DMS79 treated with DMSO at 0.1 percent for 48 hours (cell line): ENCODE measurements around the gene BPIFB1.

Experiments used
- DNase-seq: peaks from one replicate; lab custom pipeline; 2025; lab: John Stamatoyannopoulos, UW

Gene BPIFB1

DNA sequence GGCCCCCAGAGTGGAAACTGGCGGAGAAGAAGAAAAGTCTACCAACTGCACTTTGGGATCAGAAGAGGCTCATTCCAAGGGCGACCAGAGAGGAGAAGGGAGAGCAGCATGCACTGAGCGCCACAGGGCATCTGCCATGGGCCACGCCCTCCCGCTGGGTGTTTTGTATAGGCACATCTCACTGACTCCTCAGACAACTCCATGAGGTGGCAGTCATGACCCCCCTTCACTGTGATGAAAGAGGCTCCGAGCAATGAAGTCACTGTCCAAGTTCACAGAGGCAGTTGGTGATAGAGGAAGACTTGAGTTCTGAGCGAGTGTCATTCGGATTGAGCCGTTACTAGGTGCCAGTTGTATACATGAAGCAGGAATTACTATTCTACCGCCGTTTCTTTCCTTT is 15.4 kb downstream of the BPIFB1 start:
- DNase-seq, result no peak

DNA sequence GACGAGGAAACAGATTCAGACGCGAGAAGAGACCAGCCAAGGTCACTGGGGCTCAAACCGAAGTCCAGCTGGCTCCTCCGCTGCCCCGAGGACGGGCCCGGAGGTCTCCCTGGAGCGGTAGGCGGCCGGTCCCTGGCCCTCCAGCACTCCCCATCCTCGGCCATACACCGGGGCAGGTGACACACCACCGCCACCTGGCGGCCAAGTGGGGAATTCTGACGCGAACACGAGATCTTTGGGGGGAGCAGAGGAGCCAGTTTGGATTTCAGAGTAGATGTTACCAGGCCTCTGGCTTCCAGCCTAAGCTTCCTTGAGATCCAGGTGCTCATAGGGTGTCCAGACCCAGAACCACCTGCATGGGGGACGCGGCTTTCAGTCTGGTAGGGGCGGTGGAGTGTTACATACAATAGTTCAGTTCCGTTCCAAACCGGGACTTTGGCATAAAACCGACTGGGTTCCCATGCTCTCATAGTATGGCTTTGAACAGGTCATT is 16.1 kb downstream of the BPIFB1 start:
- peak; percentile 41 for DNase-seq

DNA sequence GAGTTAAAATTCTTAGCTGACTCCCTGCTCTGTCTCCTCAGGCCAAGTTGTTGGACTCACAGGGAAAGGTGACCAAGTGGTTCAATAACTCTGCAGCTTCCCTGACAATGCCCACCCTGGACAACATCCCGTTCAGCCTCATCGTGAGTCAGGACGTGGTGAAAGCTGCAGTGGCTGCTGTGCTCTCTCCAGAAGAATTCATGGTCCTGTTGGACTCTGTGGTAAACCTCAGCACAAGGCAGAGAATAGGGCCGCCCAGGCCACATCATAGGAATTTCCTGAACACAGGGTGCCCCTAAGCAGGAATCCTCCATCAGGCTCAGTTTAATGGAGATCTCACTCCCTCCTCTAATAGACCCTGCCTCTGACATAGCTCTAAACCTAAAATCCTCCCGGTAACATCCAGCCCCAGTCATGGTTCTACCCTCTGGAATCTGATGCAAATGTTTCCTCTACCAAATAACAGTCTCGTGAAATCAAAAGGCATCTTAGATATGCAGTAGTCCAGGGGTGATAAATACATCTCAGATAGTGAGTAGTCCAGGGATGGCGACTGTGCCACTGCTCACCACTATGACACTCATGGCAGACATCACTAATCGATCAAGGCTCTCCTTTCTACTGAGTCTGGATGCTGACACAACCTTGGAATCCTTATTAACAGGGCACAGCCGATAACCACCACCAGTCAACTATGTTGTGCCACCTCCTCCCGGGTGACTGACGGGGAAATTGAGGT is 18.3 kb downstream of the BPIFB1 start:
- no peak for DNase-seq

DNA sequence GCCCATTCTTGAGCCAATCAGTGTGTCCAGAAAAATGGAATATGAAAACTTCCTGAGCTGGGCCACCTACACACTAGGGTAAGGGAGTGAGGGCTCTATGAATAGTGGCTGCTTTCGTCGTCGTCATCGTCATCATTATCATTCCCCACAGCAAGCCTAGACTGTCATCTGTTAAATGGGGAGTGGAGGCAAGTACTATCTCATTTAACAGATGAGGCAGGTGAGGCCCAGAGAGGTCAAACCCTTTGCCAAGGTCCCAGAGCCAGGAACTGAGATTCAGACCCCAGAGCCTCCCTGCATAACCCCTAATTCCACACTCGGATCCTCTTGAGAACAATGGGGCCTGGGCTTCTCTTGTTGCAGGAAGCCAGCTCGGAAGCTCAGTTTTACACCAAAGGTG is 20.6 kb downstream of the BPIFB1 start:
- DNase-seq, result no peak

DNA sequence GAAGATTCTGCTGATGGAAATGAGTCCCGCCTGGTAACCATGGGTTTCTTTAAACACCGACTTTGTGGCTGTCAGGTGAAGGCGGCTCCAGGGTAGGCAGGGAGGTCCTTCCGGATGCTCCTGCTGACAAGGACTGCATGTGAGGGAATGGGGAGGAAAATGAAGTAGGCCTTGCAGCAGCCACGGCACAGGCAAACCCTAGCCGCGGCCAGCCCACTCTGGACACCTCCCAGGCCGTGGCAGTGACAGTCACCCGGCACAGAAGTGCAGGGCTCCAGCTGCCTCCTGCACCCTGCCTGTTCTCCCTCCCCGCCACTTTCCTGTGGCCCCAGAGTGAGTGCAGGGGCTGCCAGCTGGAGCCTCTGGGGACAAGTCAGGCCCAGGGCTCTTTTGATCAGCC is 21.0 kb downstream of the BPIFB1 start:
- no peak for DNase-seq

DNA sequence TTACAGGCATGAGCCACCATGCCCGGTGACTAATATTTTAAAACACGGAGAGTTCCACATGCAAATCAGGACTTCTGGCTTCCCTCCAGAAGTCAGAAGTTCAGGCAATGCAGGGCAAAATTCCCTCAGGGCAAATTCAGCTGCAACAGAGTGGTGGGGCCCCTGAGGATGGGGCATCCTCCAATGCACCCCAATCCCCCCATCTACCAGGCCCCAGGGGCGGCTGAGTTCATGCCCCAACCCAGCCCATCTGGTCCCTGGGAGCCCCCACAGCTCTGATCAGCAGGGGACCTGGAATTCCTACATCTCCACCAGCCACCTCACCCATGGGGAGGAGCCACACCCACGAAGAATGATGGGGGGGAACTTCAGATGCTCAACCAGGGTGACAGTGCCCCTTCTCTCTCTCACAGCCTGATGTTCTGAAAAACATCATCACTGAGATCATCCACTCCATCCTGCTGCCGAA is 22.6 kb downstream of the BPIFB1 start:
- no peak for DNase-seq

DNA sequence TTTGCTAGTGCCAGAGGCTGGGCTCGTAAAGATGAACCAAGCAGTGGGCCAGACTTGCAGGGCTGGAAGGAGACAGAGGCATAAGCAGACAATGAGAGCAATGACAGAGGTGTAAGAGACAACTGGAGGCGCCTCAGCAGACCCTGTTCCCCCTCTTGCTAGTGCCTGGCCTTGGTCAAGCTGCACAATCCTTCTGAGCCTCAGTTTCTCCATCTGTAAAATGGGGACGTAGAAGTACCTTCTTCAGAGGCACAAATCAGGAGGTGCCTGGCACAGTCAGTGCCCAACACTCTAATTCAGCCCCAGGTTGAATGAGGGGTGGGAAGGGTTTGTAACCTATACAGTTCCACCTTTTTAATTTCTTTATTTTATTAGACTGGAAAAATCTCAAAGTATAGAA is 23.2 kb downstream of the BPIFB1 start:
- DNase-seq, result no peak

DNA sequence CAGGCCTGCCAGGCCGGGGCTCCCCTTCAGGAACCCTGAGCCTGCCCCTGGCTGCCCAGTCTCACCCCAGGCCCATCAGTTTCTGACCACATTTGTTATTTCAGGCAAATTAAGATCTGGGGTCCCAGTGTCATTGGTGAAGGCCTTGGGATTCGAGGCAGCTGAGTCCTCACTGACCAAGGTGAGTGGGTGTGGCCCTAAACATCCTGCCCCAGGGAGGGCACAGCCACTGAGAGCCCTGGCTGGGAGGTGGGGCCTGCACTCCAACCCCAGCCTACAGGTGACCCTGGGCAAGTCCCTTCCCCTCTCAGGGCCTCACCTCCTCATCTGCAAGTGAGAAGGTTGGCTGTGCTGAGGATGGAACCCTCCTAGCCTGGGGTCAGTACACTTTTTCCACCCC is 23.8 kb downstream of the BPIFB1 start:
- no peak for DNase-seq

DNA sequence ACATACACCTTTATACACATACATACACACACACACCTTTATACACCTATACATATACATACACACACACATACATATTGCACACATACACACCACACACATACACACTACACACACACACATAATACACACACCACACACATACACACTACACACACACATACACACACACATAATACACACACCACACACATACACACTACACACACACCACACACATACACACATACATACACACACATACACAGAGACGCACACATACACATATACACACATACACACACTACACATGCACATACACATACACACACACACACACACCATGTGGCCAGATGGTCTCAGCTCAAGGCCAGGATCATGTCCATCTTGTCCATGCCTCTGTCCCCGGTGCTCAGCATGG is 25.7 kb downstream of the BPIFB1 start:
- no peak for DNase-seq

DNA sequence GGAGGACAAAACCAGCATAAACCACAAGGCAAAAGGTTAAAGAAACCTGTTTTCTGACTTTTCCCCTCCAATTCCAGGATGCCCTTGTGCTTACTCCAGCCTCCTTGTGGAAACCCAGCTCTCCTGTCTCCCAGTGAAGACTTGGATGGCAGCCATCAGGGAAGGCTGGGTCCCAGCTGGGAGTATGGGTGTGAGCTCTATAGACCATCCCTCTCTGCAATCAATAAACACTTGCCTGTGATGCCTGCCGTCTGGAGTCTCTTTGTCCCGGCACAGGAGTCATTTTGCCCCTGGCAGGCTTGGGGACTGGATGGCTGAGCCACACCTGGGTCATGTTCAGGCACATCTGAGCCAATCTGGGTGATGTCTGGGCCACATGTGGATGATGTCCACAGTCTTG is 26.6 kb downstream of the BPIFB1 start:
- peak; percentile 2 for DNase-seq

DNA sequence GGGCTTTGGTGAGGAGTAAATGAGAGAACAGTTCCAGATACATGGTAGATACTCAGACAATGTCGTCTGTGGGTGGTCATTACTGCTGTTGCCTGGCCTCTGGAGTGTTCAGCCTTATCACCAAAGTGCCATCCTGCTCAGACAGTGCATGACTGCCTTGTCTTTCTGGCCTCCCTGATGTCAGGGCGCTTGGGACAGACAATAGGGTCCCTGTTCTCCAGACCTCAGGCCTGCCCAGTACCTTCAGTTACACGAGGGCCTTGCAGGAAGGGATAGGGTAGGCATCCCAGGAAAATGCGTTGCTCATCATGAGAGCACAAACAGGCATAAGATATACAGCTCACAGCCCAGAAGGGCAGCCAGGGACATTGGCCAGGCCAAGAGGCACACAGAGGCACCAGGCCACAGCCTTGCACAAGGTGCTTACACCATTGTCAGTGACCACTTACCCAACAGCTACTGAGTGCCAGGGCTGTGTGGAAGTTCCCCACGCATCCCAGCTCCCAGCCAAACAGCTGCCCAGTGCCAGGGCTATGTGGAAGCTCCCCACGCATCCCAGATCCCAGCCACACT is 27.4 kb downstream of the BPIFB1 start:
- DNase-seq, result no peak

DNA sequence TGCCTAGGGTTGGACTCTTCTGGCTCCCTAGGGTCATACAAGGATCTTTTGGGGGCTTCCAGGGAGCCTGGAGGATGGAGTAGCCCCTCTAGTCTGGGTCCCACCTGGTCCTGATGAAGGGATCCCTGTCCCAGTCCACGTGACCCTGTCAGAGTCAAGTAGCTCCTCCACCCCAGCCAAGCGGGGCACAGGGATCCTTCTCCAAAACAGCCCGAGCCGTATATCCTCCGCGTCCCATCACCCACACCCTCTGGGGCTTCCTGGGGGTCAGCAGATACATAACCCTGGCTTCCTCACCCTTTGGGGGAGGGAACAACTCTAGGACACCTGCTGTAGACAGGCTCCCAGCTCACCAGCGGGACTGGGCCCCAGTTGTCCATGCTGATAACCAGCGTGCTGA is 28.0 kb downstream of the BPIFB1 start:
- no peak for DNase-seq

DNA sequence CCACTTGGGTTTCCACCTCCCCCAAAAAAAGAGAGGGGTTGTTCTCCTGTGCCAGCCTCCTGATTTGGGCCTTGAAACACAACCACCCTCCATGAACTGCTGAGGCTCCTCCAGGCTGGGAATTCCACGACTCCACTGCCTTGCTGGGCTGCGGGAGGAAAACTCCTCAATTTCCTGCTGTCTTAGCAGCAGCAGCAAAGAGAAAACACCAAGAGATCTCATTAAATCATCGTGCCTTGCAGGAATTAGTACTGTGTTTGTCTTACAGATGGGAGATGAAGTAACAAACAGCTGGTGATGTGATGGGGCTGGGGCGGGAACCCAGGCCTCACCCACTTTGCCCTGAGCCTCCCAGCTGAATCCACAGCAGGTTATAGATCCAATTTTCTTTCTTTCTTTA is 29.0 kb downstream of the BPIFB1 start:
- DNase-seq, result no peak

DNA sequence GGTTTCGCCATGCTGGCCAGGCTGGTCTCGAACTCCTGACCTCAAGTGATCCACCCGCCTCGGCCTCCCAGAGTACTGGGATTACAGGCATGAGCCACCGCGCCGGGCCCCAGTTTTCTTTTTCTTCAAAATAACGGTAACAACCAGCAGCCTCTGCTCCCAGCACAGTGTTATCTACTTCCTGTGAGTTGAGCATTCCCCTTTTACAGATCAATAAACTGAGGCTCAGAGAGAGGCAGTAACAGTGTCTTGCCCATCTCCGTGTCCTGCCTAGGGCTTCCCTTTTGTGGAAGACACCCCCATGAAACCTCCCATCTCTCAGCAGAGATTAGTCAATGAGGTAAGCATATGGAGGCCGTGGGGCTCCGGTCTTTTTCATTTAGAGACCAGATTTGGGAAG is 29.6 kb downstream of the BPIFB1 start:
- DNase-seq, result no peak

DNA sequence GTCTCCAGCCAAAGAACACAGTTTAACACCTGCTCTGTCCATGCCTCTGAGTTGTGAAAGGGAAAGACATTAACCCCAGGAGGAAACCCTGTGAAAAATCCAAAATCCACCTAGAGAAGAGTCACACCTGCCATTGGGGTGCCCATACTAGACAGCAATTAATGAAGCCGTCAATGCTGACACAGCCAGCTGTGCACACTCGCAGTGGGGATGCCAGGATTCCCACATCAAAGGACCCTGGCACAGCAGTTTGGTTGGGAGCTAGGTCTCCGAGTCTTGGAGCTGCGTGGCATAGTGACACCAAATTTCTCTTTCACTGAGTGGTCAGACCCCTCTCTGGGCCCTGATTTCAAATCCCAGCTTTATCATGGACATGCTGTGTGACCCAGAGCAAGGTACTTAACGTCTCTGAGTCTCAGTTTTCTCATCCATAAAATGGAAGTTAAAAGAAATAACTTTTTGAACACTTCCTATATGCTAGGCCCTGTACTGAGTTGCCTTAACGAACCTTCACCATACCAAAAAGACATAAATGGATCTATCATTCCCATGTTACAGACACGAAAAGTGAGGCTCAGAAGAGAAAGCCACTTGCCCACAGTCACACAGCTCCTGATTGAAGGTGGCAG is 30.8 kb downstream of the BPIFB1 start:
- no peak for DNase-seq

DNA sequence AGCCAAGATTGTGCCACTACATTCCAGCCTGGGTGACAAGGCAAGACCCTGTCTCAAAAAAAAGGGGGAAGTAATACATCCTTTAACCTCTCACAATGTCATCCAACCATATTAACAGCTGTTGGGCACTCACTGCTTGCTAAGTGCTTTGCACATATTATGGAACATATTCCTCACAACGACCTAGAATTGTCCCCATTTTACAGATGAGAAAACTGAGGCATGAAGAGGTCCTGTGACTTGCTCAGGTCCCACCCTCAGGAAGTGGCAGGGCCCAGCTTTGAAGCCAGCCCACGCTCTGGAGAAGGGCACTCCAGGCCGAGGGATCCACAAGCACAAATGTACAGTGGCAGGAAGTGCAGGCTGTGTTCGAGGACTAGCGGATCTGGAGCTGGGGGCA is 33.3 kb downstream of the BPIFB1 start:
- DNase-seq, result no peak

DNA sequence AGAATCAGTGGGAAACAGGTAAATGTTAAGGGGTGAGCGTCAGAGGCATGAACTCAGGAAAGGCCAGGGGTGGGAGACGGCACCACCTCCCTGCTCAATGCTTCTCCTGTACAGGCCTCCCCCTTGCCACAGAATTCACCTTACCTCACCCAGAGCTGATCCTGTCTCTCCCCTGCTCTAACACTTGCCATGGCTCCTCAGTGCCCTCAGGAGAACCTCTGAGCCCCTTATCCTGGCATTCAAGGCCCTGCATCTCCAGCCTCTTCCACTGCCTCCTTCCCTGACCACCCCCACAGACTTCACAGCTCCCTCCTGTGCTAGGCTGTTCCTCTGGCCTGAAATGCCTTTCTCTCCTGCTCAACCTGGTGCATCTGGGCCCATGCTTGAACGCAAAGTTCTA is 33.9 kb downstream of the BPIFB1 start:
- no peak for DNase-seq

DNA sequence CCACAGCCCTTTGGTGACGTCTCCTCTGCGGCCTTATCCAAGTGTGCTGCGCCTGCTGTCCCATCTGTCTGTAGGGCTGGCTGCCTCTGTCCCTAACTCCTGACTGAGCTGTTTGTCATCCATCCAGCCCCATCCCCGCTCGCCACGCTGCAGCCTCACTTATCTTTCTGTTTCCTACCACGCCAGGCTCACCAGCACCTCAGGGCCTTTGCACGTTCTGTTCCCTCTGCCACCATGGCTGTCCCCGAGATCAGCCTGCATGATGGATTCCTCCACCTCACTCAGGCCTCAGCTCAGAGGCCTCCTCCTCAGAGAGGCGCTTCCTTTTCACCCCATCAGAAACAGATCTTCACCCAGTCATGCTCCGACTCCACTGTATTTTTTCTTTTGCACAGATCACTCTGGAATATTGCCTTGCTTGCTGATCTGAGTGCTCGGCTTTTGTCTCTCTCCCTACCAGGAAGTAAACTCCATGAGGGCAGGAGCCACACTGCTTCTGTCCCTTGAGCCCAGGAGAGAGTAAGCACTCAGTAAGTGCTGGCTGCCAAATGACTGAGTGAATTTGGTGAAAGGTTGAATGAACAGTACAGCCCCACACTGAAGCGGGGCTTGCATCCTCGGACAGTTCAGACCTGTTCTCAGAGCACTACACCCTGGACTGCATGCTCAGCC is 34.5 kb downstream of the BPIFB1 start:
- DNase-seq, result no peak

DNA sequence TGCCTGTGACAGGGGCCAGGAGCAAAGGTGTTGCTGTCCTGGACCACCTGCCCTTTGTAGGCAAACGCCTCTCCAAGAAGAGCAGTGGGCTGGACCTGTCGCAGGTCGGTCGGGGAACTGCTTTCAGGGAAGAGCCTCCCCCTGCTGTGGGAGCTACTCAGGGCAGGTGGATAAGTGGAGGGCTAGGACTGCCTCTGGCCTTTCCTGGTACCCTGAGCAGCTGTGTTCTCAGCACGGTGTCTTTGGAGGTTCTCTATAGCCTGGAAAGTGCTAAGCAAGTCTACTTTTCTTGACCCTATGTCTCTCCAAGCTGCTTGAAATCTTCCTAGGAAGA is 35.0 kb downstream of the BPIFB1 start:
- peak; percentile 3 for DNase-seq

DNA sequence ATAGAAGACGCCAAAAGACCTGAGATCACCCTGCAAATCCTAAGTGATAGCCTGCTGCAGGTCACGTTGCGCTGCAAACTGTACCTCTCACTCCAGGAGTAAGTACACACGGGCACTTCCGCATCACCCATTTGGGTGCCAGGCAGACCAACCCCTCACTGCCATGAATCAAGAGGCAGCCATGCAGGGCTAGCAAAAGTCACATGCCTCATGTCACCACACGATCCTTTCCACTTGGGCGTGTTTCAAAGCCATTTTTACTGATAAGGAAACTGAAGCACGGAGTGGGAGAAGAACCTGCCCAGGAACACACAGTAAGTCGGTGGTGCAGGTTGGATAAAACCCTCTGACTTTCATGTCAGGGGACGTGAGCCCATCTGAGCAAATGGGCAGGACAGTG is 37.0 kb downstream of the BPIFB1 start:
- DNase-seq, result no peak

DNA sequence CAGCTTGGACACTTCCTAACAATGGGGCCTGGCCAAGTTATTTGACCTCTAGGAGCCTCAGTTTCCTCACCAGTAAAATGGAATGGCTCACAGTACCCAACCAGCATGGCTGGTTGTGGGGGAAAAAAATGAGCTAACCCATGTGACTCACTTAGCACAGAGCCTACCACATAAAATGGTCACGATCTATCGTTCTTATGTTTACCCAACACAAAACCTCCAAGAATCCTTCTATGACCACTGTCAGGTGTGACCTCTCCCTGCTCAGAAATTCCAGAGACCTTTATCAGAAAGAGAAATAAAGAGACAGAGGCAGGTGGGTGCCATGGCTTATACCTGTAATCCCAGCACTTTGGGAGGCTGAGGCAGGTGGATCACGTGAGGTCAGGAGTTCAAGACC is 39.4 kb downstream of the BPIFB1 start:
- no peak for DNase-seq

DNA sequence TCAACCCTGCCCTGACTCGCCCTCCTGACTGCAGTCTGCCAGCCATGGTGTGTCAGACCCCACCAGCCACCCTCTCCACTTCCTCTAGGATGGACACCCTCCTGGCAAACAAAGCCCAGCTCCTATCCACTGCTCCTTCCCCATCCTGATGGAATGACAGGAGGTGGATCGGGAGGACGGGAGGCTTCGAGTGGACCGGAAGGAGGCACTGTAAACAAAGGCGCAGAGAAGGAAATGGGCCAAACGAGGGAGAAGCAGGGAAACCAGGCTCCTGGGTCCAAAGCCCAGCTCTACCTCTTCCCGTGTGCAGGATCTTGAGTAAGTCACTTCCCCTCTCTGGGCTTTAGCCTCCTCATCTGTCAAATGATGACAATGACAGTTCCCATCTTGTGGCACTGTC is 40.2 kb downstream of the BPIFB1 start:
- DNase-seq, result no peak

DNA sequence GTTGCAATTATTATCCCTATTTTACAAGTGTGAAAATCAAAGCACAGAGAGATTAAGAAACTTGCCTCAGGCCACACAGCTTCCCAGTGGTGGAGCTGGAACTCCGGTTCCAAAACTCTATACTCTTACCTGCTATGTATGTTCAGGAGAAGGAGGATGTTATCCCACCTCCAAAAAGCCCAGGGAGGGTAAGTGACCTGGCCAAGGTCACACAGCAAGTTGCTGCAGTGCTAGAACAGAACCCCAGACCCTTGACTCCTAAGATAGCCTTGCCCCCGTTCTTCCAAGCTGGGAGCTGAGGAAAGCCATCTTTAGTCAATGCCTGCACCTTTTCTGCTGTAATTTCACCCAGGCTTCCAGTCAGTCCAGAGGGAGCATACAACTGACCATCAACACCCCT is 42.3 kb downstream of the BPIFB1 start:
- DNase-seq, result no peak
